GM18520 (cell line): Measurements from ENCODE around the gene PDSS1.

Source experiments
- ATAC-seq: cut with Tn5 transposase; IDR thresholded peaks from one replicate; pipeline ENCODE4 v1.9.1; 2021; ENCODE audit not compliant: unreplicated experiment

Gene PDSS1

DNA sequence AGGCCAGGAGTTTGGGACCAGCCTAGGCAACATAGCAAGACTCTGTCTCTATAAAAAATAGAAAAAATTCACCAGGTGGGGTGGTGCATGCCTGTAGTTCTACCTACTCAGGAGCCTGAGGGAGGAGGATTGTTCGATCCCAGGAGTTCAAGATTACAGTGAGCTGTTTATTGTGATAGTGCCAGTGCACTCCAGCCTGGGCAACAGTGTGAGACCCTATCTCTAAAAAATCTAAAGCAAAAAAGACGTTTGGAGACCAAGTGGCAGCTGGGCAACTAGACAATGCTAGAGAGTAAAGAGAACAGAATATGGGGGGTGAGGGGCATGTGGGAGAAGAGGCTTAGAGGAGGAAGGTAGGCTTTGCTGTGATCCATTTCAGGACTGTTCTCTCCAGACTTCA, 1.4 kb downstream of the PDSS1 start:
- no peak for ATAC-seq

DNA sequence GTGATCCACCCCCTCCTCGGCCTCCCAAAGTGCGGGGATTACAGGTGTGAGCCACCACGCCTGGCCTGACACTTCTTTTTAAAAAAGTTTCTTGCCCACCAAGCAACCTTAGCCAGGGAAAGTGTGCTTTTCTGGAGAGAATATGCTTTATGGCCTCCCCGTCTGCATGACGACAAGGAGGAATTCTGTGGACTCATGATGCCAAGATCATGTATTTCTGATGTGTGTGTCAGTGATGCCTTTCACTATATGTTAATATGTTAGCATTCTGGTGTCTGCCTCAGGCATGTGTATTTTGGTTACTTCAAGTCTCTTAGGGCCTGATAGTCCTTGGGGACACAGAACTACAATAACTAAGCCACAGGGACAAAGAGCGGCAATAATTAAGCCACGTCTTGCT, 2.1 kb downstream of the PDSS1 start:
- no peak for ATAC-seq

DNA sequence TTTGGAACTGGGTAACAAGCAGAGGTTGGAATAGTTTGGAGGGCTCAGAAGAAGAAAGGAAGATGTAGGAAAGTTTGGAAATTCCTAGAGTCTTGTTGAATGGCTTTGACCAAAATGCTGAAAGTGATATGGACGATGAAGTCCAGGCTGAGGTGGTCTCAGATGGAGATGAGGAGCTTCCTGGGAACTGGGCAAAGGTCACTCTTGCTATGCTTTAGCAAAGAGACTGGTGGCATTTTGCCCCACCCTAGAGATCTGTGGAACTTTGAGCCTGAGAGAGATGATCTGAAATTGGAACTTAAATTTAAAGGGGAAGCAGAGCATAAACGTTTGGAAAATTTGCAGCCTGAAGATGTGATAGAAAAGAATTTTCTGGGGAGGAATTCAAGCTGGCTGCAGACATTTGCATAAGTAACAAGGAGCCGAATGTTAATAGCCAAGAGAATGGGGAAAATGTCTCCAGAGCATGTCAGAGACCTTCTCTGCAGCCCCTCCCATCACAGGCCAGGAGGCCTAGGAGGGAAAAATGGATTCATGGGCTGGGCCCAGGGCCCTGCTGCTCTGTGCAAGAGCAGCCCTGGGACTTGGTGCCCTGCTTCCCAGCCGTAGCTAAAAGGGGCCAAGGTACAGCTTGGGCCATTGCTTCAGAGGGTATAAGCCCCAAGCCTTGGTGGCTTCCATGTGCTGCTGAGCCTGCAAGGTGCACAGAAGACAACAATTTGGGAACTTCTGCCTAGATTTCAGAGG, 3.6 kb downstream of the PDSS1 start:
- no peak for ATAC-seq

DNA sequence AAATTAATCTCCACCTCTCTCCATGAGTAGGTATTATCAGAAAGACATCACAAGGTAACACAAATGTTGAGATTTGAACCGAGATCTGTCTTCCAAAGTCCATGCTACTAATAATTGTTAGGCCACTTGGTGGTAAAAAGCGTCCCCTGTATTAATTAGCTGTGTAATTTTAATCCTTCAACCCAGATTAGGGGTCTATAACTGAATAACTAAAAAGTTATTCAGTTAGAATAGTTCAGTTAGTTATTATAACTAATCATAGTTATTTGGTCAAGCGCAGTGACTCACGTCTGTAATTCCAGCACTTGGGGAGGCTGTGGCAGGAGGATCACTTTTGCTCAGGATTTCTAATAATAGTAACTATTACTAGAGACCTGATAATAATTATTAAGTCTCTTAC, 5.6 kb downstream of the PDSS1 start:
- ATAC-seq, result no peak

DNA sequence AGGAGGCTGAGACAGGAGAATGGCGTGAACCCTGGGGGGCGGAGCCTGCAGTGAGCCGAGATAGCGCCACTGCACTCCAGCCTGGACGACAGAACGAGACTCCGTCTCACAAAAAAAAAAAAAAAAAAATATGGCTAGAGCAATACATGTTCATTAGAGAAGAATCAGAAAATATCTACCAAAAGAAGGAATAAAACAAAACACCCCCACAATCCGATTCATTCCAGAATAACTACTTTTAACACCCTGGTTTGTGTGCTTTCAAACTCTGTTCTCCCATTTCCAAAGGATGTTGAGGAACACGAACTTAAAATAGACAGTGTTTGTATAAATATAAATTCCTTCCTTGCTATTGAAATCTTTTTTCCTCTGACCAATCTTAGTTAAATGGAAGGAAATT, 6.5 kb downstream of the PDSS1 start:
- no peak for ATAC-seq

DNA sequence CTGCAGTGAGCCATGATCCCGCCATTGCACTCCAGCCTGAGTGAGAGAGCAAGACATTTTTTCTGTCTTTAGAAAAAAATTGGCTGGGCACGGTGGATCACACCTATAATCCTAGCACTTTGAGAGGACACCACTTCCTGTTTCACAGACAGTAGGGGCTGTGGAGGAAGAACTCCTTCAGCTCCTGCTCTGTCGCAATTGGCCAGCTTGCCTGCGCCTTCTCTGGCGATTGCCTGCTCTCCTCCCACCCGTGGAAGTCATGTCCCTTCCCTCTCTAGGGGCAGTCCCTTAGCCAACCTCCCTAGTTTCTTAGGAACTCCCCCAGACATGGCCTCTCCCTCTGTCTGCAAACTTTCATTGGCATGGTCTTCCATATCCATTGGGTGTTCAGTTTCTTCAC, 8.7 kb downstream of the PDSS1 start:
- ATAC-seq, result no peak

DNA sequence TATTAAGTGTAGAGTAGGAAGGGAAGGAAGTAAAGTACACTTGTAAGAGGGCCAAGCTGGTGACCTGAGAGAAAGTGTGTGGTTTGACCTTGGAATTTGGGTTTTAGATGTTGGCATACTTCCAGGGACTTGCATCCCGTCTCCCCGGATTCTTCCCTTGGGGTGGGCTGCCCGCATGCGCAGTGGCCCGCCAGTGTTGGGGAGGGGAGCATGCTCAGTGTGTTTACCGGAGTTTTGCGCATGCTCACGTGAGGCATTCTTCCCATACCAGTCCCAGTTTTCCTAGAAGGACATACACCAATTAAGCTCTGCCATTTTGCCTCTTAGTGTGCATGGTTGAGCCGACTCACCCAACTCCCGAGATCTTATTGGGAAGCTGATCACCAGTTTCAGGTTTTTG, 9.4 kb downstream of the PDSS1 start:
- no peak for ATAC-seq

DNA sequence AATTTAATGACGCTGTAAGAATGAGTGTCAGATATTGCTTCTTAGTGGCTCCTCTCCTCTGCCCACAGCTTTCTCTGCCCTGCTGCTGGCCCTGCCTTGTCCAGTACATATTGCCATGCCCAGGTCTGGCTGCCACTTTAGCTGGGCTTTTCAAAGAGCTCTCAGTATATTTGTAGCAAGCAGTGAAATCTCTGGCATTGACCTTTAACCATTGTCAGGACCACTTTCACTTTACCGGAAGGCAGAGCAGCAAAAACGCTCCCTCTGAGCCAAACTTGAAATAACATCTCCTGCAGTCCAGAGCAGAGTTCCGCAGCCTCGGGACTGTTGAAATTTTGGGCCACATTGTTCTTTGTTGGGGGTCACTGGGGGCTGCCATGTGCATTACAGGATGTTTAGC, 13.8 kb downstream of the PDSS1 start:
- no peak for ATAC-seq

DNA sequence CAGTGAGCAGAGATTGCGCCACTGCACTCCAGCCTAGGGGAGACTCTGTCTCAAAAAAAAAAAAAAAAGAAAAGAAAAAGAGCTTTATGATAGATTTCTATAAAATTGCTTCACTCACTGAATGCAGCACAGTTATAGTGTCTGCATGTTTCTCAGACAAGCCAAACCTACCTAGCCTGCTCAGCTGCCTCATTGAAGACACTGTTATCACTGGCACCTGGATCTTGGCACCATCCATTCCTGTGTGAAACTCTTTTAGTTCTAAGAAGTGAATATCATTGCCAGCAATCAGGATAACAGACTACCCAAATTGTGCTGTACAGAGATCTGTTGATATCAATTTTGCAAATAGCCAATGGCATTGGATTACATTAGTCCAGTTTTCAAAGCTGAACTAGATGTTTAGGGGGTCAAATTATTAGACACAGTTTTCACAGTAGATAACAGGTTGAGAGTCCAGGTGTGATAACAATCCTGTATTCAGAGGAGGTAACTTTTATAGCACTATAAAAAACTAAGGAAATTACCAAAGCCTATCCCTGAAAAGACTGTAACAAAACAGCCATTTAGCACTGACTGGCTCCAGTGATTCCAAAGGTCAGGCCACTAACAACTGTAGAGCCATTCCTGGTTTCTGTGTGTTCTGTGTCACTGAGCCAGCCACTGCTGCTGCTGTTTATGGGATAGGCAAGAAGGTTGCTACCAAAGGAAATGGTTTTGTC, 17.1 kb downstream of the PDSS1 start:
- ATAC-seq, result no peak

DNA sequence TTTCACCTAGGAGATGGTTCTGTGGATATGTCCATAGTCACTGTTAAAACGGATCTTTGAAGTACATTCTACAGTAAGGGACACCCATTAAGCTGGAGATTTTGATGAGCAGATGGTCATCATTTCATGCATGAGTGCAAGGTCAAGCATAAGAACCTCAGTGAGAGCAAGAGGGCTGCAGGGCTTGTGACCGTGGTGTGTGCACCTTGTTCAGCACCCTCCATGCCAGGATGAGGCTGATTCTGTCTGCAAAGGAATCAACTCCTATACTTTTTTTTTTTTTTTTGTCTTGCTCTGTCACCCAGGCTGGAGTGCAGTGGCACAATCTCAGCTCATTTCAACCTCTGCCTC, 17.6 kb downstream of the PDSS1 start:
- no peak for ATAC-seq

DNA sequence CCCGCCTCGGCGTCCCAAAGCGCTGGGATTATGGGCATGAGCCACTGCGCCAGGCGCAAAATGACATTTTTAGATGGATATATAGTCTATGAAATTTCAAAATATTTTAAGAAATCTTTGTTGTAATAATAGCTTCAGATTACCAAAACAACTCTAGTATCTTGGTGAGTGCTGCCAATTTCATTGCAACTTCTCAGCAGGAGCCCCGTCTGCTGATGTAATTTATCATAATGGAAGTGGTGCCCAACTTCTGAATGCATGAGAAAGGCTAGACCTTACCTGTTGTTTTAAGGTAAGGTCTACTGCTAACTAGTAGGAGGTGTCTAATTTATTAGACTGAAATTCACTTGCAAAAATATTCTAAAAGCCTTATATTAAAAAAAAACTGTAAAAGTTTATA, 20.0 kb downstream of the PDSS1 start:
- ATAC-seq, result no peak

DNA sequence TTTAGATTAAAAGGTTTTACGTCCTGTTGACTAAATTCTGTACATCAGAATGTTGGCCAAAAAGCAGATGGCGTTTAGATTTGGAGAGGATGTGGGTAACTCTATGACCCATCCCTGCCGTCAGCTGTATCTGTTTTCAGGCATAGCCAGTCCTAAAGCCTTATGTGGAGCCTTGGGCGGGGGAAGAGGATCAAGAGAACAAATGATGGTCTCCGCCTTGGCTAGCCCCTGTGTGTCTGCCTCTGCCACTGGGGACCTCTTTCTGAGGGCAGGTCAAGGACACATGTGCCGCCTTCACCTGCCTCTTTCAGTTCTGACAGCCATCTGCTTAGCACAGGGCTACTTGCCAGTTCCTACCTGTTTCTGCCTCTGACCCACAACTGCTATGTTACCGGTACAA, 24.1 kb downstream of the PDSS1 start:
- ATAC-seq, result no peak

DNA sequence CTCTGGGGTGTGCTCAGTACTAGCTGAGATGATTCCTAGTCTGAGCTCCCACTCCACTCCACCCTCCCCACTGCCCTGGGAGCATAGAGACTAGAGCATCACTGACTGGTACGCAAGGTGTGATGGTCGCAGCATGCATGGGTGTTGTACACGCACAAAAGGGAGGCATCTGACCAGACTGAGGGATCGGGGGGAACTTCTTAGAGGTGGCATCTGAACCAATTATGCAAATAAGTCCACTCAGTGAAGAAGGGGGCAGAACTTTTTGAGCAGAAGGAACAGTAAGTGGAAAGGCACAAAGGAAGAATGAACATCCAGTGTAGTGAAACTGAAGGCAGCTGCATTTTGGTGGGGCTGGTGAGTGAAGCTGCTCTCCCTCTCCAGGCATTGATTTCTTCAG, 25.5 kb downstream of the PDSS1 start:
- no peak for ATAC-seq

DNA sequence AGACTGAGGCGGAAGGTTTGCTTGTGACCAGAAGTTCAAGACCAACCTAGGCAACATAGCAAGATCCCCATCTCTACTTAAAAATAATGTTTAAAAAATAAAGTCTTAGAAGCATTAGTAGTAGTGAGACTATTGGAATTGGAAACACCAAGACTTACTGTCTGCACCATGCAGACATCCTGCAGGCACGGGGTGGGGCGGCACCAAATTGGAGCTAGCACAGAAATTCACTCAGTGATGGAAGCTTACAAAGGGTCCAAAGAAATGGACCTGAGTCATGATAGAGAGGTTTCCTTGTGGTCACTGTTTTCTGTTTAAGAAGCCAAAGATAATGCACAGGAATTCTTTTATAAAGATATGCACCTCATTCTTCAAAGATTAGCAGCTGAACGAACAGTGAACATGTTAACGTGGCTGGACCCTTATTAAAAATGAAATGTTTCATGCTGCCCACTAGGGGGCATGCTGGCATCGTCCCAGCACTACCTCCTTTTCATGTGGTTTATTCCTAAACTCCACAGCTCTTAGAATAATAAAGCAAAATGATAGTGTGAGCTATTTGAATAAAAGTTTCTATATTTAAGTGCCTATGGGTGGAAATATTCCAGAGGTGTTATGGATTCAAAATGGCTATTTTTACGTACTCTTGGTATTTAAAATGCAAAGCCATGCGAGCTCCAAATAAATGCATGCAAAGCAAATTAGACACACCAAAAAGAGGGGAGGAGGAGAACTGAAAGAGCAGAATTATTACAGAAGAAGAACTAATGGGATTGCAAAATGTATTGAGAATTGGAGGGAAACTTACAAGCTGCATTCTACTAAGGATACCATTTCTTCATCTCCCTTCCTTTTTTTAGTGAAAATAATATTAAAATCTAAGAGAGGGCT, 28.6 kb downstream of the PDSS1 start:
- peak; percentile 45 for ATAC-seq

DNA sequence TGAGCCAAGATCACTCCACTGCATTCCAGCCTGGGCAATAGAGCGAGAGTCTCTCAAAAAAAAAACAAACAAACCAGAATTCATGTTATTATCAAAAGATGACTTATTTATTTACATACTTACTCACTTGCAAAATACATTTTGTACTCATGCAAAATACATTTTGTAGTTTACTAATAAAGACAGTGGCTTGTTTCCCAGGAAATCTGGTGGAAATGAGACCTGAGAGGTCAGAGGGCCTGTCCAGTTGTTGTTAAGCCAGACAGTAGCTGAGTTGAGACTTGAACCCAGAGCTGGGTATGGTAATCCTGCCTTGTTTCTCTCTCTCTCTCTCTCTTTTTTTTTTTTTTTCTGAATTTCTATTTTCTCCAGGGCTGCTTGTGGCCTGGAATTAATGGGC, 29.5 kb downstream of the PDSS1 start:
- no peak for ATAC-seq

DNA sequence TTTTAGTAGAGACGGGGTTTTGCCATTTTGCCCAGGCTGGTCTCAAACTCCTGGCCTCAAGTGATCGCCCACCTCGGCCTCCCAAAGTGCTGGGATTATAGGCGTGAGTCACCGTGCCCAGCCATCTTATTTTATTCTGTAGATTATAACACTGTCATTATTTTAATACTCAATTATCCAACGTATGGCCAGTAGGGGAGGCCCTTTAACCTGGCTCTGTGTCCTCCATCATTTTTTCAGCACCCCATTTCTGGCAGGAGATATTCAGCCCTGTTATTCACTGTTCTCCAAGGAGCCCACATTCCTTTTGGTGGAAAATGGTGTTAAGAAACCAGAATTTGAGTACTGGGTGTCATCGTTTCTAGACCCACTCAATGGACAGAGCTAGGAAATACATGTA, 31.5 kb downstream of the PDSS1 start:
- no peak for ATAC-seq

DNA sequence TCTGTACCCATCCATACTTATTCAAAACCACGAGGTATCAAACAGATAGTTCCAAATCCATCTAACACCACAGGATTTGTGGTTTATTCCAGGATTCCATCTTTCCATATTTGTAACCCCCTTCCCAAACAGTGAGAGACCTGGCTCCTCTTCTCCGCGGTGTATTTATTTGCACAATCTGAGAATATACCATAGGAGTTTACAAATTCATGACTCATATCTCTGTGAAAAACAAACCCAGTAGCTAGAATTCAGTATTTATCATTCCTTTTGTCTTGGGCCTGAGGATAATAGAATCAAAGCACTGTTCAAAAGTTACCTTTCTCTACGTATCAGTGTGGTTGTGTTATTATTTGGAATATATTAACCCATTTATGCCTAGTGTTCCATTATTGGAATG, 31.9 kb downstream of the PDSS1 start:
- ATAC-seq, result no peak

DNA sequence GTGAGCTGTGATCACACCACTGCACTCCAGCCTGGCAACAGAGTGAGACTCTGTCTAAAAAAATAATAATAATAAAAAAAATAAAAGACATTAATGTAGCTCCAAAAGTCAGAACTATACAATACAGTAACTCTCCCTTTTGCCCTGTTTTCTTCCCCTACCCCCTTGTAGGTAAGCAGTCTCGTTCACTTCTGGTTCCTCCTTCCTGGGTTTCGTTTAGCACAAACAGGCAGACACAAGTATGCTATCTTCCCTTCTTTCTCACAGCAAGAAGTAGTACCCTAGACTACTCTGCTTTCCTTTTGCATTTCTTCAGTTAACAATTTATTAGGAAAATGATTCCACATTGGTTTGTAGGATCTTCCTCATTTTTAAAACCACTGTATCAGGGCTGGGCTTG, 33.1 kb downstream of the PDSS1 start:
- no peak for ATAC-seq

DNA sequence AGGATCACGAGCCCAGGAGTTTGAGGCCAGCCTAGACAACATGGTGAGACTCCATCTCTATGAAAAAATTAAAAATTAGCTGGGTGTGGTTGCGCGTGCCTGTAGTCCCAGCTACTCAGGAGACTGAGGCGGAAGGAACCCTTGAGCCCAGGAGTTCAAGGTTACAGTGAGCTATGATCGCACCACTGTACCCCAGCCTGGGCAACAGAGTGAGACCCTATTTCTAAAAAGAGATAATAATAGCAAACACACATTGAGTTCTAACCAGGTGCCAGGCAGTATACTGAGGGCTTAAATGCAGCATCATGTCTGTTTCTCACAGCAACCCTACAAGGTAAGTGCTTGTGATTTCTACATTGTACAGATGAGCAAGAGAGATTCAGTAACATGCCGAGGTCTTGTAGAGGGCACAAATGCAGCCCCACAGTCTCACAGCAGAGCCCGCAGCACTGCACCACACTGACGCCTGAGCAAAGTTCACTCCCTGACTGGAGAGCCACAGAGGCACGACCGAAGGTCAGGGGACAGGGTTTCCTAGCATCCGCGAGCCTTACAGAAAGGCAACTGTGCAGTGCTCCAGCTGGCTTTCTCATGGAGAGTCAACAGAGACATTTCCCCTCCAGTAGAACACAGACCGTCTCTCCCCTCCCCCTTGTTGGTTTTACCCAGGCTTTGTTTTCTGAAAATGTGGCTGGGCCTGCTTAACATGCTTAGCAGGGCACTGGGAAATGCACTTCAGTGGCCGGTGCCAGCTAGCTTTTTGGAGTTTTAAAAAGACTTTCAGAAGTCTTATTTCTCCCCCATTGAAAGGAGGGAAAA, 36.5 kb downstream of the PDSS1 start:
- ATAC-seq, result no peak

DNA sequence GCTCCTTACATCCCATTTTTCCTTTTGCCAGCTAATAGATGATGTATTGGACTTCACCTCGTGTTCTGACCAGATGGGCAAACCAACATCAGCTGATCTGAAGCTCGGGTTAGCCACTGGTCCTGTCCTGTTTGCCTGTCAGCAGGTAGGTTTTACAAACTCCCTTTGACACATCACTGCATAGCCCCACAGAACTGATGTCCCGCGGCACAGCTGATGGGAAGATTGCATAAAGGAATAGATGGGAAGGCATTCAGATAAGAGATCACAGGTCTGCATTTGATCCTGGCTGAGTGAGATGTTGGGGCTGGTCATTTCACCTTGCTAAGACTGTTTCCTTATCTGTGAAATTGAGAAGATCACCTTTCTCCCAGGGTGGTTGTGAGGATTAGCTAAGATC, 37.9 kb downstream of the PDSS1 start:
- no peak for ATAC-seq

DNA sequence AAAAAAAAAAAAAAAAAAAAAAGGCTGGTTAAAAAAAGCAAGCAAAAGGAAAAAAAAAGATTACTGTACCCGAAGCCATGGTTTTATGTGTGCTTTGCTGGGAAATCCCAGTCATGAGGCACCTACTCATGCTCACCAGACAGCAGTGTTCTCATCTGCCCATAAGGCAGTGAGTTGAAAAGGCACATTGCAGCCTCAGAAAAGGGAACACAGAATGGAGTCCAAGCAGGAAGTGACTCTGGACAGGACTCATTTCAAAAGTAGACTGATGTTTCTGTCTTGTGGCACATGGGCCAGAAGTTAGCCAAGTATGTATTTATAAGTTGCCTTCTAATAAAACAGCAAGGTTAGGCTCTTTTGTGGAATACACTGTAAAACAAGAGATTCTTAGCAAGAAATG, 40.2 kb downstream of the PDSS1 start:
- peak; percentile 66 for ATAC-seq
